HepG2 (cell line): ENCODE data around the gene DNAJA2. TPM values are rescaled to one million over a fixed set of nuclear protein-coding genes. Genes with fewer than 3 reads are reported as not detected.

Experiments used
- ATAC-seq: fragments of 200-7000 bp; cut with Tn5 transposase; 3 replicates; pipeline ENCODE4 v1.9.1; 2020; ENCODE audit warnings: mild to moderate bottlenecking, moderate library complexity
- BruUV-seq: library from RNA; stranded (reverse); fragments of 400-500 nt; replicated peaks from 2 replicates; lab custom pipeline; 2021; lab: Mats Ljungman, UMichigan
- CTCF ChIA-PET: fragments of 300-600 bp; formaldehyde crosslinking; extraction: SDS; loops from one replicate; lab custom pipeline; 2021; ENCODE audit warnings: low total read pairs, inconsistent platforms, low intra/inter-chr PET ratio; lab: Yijun Ruan, JAX
- POLR2A ChIA-PET: fragments of 350-600 bp; sonication (Branson Sonifier 250); formaldehyde crosslinking; loops from one replicate; lab custom pipeline; 2020; ENCODE audit warnings: antibody characterized with exemption, inconsistent platforms; lab: Yijun Ruan, JAX
- DNase-seq: peaks from one replicate; pipeline ENCODE4 v3.0.0-alpha.2; 2015; ENCODE audit warnings: low spot score
- FAIRE-seq: peaks from 3 replicates; lab custom pipeline; 2011; peaks lifted over from hg19 to GRCh38; lab: Jason Lieb, UNC
- H2AFZ ChIP-seq: one replicate; pipeline ENCODE4 v1.6.1; 2011; ENCODE audit warnings: low read length, inconsistent platforms
- H3K27ac ChIP-seq: fragments of 300-600 bp; 3 replicates; pipeline ENCODE4 v1.8.0; 2011; ENCODE audit warnings: mixed run types, mild to moderate bottlenecking, mixed read lengths, low read length, inconsistent platforms; ENCODE audit not compliant: insufficient read depth; ENCODE audit errors: extremely low read length
- H3K27me3 ChIP-seq, 2 experiments: fragments of 200-600 bp in 1 of 2; 2 replicates in 1 of 2; 3 replicates in 1 of 2; pipeline versions ENCODE4 v1.6.0 to v1.8.0; 2011; ENCODE audit warnings: low read length in 2 of 2, mild to moderate bottlenecking in 2 of 2, moderate library complexity in 2 of 2, inconsistent platforms in 1 of 2; ENCODE audit not compliant: insufficient read depth in 2 of 2, control insufficient read depth in 1 of 2
- H3K36me3 ChIP-seq, 2 experiments: fragments of 200-600 bp in 1 of 2; replicated peaks in 1 of 2; 2 replicates in 1 of 2; 3 replicates in 1 of 2; pipeline versions ENCODE4 v1.5.1 to v1.8.0; 2011; ENCODE audit warnings: low read length in 2 of 2, inconsistent platforms in 1 of 2; ENCODE audit not compliant: insufficient read depth in 2 of 2, control insufficient read depth in 1 of 2
- H3K4me1 ChIP-seq: 2 replicates; pipeline ENCODE4 v1.5.1; 2012; ENCODE audit warnings: low read length, inconsistent platforms; ENCODE audit not compliant: insufficient read depth
- H3K4me2 ChIP-seq: 2 replicates; pipeline ENCODE4 v1.6.0; 2011; ENCODE audit warnings: low read depth, low read length, inconsistent platforms
- H3K4me3 ChIP-seq, 3 experiments: fragments of 200-600 bp in 1 of 3; sonication (generic), shearing (Covaris generic) in 1 of 3; replicated peaks in 1 of 3; 2 replicates each; pipeline ENCODE4 v1.5.1; 2011 to 2016; ENCODE audit warnings: low read length in 3 of 3, inconsistent platforms in 2 of 3, low read depth in 2 of 3, mild to moderate bottlenecking in 2 of 3, control low read depth in 1 of 3, mixed read lengths in 1 of 3; ENCODE audit not compliant: insufficient read depth in 1 of 3
- H3K79me2 ChIP-seq: one replicate; pipeline ENCODE4 v1.6.1; 2011; ENCODE audit warnings: low read length, inconsistent platforms; ENCODE audit not compliant: insufficient read depth
- H3K9ac ChIP-seq: 2 replicates; pipeline ENCODE4 v1.6.0; 2011; ENCODE audit warnings: mild to moderate bottlenecking, low read depth, low read length, inconsistent platforms; ENCODE audit not compliant: insufficient read depth
- H3K9me3 ChIP-seq: 2 replicates; pipeline ENCODE4 v1.5.1; 2012; ENCODE audit warnings: mild to moderate bottlenecking, low read length
- H4K20me1 ChIP-seq: 2 replicates; pipeline ENCODE4 v1.6.0; 2011; ENCODE audit warnings: inconsistent platforms, mild to moderate bottlenecking, low read length, moderate library complexity; ENCODE audit not compliant: insufficient read depth
- AGO1 ChIP-seq: fragments of 200-400 bp; formaldehyde crosslinking; IDR thresholded peaks from 2 replicates; pipeline ENCODE4 v1.6.1; 2017; ENCODE audit warnings: mild to moderate bottlenecking, low read depth, low read length, moderate library complexity; ENCODE audit not compliant: poor library complexity, severe bottlenecking
- CBFB ChIP-seq: sonication (generic); formaldehyde crosslinking; IDR thresholded peaks from 2 replicates; pipeline ENCODE4 v1.4.0; 2020; ENCODE audit warnings: missing genetic modification reagents
- FOSL2 ChIP-seq: sonication (generic); formaldehyde crosslinking; IDR thresholded peaks from 2 replicates; pipeline ENCODE4 v1.4.0; 2020; ENCODE audit warnings: missing genetic modification reagents
- FOXA3 ChIP-seq: IDR thresholded peaks from 2 replicates; pipeline ENCODE4 v1.6.1; 2016; ENCODE audit warnings: missing genetic modification reagents, missing compliant biosample characterization
- JUND ChIP-seq: sonication (generic); formaldehyde crosslinking; IDR thresholded peaks from 2 replicates; pipeline ENCODE4 v1.8.0; 2022; ENCODE audit warnings: mild to moderate bottlenecking, missing genetic modification reagents
- KDM5A ChIP-seq: fragments of 200-600 bp; sonication (generic); IDR thresholded peaks from 2 replicates; pipeline ENCODE4 v1.7.0; 2018; ENCODE audit warnings: antibody characterized with exemption, mild to moderate bottlenecking, low read length, borderline replicate concordance
- KDM5B ChIP-seq: sonication (generic); formaldehyde crosslinking; IDR thresholded peaks from 2 replicates; pipeline ENCODE4 v1.4.0; 2020; ENCODE audit warnings: missing genetic modification reagents, mild to moderate bottlenecking, borderline replicate concordance
- PHB2 ChIP-seq: fragments of 450-650 bp; IDR thresholded peaks from 2 replicates; pipeline ENCODE4 v1.6.1; 2018; ENCODE audit not compliant: partially characterized antibody
- ZNF12 ChIP-seq: sonication (generic); formaldehyde crosslinking; IDR thresholded peaks from 2 replicates; pipeline ENCODE4 v1.5.0; 2020; ENCODE audit warnings: missing genetic modification reagents
- ZNF17 ChIP-seq: sonication (generic); formaldehyde crosslinking; IDR thresholded peaks from 2 replicates; pipeline ENCODE4 v1.5.0; 2020; ENCODE audit warnings: mild to moderate bottlenecking, missing genetic modification reagents
- ZNF331 ChIP-seq: sonication (generic); formaldehyde crosslinking; IDR thresholded peaks from 2 replicates; pipeline ENCODE4 v1.4.0; 2020; ENCODE audit warnings: missing genetic modification reagents
- ZNF441 ChIP-seq: sonication (generic); formaldehyde crosslinking; IDR thresholded peaks from 2 replicates; pipeline ENCODE4 v1.7.0; 2021; ENCODE audit warnings: missing genetic modification reagents, borderline replicate concordance
- ZNF451 ChIP-seq: sonication (generic); formaldehyde crosslinking; IDR thresholded peaks from 2 replicates; pipeline ENCODE4 v1.5.0; 2020; ENCODE audit warnings: mild to moderate bottlenecking, missing genetic modification reagents
- ZNF547 ChIP-seq: sonication (generic); formaldehyde crosslinking; IDR thresholded peaks from 2 replicates; pipeline ENCODE4 v1.5.1; 2020; ENCODE audit warnings: mild to moderate bottlenecking, missing genetic modification reagents
- ZNF569 ChIP-seq: sonication (generic); formaldehyde crosslinking; IDR thresholded peaks from 2 replicates; pipeline ENCODE4 v1.5.0; 2020; ENCODE audit warnings: mild to moderate bottlenecking, missing genetic modification reagents, moderate library complexity, borderline replicate concordance
- WGBS: methylation state at CpG from one replicate; pipeline ENCODE4 v1.1.6; 2017; ENCODE audit warnings: low lambda C conversion rate; 5-methylcytosine and 5-hydroxymethylcytosine counted together
- in situ Hi-C: cut with HindIII; loops from 2 replicates; pipeline ENCODE4 v1.10.0; 2017; ENCODE audit warnings: low pct_unique_long_range_greater_than_20kb; ENCODE audit not compliant: extremely low pct_ligation_motif_present
- intact Hi-C: fragments of 100-400 bp; cut with micrococcal nuclease; formaldehyde crosslinking; loops from one replicate; pipeline ENCODE4 v1.10.0; 2022; ENCODE audit not compliant: unreplicated experiment
- polyA plus RNA-seq, 8 experiments: library from polyadenylated mRNA; depleted of rRNA in 3 of 8; stranded (reverse) in 7 of 8; unstranded in 1 of 8; fragments of >200 nt; fragmentation: Illumina TruSeq in 4 of 8; extraction: Trizol in 4 of 8; gene quantifications; 2 replicates each; pipeline versions ENCODE4 v1.2.1 to v1.2.3, GENCODE V29; 2011 to 2016; ENCODE audit warnings: low read depth in 4 of 8, missing spikeins in 1 of 8, mixed read lengths in 1 of 8; ENCODE audit not compliant: insufficient read depth in 1 of 8
- total RNA-seq, 5 experiments: library from RNA; depleted of rRNA; stranded (reverse); fragments of >200 nt; fragmentation: Illumina TruSeq; extraction: Trizol; gene quantifications; 2 replicates each; pipeline ENCODE4 v1.2.3, GENCODE V29; 2016; ENCODE audit warnings: low read depth in 1 of 5
- TF ChIP-seq, protein P1 (sequence below): sonication (generic); formaldehyde crosslinking; IDR thresholded peaks from 2 replicates; pipeline ENCODE4 v1.5.0; 2020; ENCODE audit warnings: mild to moderate bottlenecking, missing genetic modification reagents, moderate library complexity
- TF ChIP-seq, protein P2 (sequence below), 2 experiments: sonication (generic) in 1 of 2; formaldehyde crosslinking in 1 of 2; IDR thresholded peaks; 2 replicates each; pipeline versions ENCODE4 v1.4.0 to v1.6.1; 2016 to 2020; ENCODE audit warnings: borderline replicate concordance in 1 of 2, low read depth in 1 of 2, mild to moderate bottlenecking in 1 of 2, missing genetic modification reagents in 1 of 2

Gene DNAJA2
- total and polyA plus RNA-seq, 2 of the 13 experiments (the other 11 are each of a cell fraction or from before 2014, with no cell fraction given), result 25.4 to 176 TPM

DNA sequence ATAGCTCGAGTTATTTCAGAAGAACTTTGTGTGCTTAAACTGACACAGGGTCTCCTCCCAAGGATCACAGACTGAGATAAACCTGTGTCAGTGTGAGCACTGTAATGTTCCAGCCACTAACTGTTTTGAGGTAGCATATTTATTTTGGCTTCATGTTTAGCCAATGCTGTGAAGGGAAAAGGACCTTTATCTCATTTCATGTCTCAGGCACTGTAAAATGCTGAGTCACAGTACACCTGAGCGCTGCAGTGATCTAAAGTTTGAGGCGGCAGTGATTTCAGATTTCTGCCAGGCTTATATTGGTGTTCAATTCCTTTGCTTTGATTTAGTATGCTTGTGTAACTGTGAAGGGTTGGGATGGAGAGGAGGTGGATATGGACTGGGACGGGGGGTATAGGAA is 3.1 kb upstream of the DNAJA2 start (continued):
- TF ChIP-seq JUND (no peak), ZNF569 (CRISPR knock-in tag) (no peak), CBFB (CRISPR knock-in tag) (no peak), ZNF547 (CRISPR knock-in tag) (no peak), AGO1 (no peak), ZNF331 (no peak), FOXA3 (CRISPR knock-in tag) (0 out of 2 replicates have a peak, but pooled peaks have one; percentile 18), FOSL2 (peak; percentile 40; the same call in 1 of the 2 replicates), ZNF12 (CRISPR knock-in tag) (no peak), PHB2 (no peak), ZNF451 (CRISPR knock-in tag) (no peak), KDM5A (no peak), ZNF441 (CRISPR knock-in tag) (no peak)

DNA sequence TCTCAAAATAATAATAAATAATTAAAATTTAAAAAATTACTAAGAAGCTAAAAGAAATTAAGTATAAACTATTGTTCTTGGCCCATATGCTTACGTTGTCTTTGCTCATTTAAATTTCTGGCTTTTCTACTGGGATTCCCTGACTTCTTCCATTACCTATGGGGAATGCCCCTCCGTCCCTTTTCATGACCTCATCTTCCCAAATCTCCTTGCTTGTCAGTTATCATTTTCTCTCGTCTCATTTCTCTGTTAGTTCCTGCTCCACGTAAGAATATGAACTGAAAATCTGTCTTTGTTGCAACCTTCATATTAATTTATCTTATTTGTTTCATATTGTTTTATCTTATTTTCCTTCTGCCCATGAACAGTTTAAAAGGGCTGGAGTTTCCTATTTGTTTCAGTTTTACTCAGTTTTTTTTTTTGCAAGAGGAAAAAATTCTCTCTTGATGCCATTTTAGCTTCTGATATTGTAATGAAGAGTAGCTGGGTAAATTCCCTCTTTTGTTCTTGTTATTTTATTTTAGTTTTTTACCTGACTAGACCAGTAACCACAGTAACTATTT is 2.5 kb upstream of the DNAJA2 start:
- Histone ChIP-seq H3K4me1 (peaks cover 58% of the 10 kb centered on the region), H3K9me3 (no peaks in the 10 kb centered on the region), H3K79me2 (peaks cover 24% of the 10 kb centered on the region), H3K27ac (no peak overlapping the region), H3K4me3 (no peak overlapping the region), H3K9ac (no peak overlapping the region), H2AFZ (no peak overlapping the region), H3K27me3 (no peaks in the 10 kb centered on the region; a peak in 1 of 5 replicates), H3K4me2 (0 out of 2 replicates have a peak overlapping the region, but pooled peaks have one; percentile 43), H4K20me1 (peaks cover 16% of the 10 kb centered on the region), H3K36me3 (peaks cover 0 to 4% of the 10 kb centered on the region in 2 experiments; a peak in 2 of 5 replicates)
- CTCF ChIA-PET, result no interaction called here
- no TSS peak for BruUV-seq
- in situ Hi-C loops (no loop called here), intact Hi-C loops (no loop called here)
- WGBS, result 95% methylated on average over 4 of the region's 4 CpGs
- no peak for ATAC-seq
- POLR2A ChIA-PET, result interaction anchor here (0.9 to 5.3 kb wide), 2 partner anchors 15 to 93 kb away, joined by 3 to 49 read pairs; no protein-coding TSS in a partner anchor
- DNase-seq, result no peak
- FAIRE-seq, result no peak
- TF ChIP-seq, protein P1, sequence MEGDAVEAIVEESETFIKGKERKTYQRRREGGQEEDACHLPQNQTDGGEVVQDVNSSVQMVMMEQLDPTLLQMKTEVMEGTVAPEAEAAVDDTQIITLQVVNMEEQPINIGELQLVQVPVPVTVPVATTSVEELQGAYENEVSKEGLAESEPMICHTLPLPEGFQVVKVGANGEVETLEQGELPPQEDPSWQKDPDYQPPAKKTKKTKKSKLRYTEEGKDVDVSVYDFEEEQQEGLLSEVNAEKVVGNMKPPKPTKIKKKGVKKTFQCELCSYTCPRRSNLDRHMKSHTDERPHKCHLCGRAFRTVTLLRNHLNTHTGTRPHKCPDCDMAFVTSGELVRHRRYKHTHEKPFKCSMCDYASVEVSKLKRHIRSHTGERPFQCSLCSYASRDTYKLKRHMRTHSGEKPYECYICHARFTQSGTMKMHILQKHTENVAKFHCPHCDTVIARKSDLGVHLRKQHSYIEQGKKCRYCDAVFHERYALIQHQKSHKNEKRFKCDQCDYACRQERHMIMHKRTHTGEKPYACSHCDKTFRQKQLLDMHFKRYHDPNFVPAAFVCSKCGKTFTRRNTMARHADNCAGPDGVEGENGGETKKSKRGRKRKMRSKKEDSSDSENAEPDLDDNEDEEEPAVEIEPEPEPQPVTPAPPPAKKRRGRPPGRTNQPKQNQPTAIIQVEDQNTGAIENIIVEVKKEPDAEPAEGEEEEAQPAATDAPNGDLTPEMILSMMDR (CRISPR knock-in tag), result no peak
- TF ChIP-seq, protein P2, sequence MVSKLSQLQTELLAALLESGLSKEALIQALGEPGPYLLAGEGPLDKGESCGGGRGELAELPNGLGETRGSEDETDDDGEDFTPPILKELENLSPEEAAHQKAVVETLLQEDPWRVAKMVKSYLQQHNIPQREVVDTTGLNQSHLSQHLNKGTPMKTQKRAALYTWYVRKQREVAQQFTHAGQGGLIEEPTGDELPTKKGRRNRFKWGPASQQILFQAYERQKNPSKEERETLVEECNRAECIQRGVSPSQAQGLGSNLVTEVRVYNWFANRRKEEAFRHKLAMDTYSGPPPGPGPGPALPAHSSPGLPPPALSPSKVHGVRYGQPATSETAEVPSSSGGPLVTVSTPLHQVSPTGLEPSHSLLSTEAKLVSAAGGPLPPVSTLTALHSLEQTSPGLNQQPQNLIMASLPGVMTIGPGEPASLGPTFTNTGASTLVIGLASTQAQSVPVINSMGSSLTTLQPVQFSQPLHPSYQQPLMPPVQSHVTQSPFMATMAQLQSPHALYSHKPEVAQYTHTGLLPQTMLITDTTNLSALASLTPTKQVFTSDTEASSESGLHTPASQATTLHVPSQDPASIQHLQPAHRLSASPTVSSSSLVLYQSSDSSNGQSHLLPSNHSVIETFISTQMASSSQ (IDR thresholded peaks at IDR 0.05; ENCODE audit: low read depth), result no peak
- TF ChIP-seq, protein P2 (CRISPR knock-in tag; IDR thresholded peaks at IDR 0.05; ENCODE audit: borderline replicate concordance), result no peak
- TF ChIP-seq ZNF17 (CRISPR knock-in tag), result no peak
- no peak for TF ChIP-seq KDM5B (CRISPR knock-in tag)
